Placental pericyte (primary cell): ENCODE data around the gene NANOG. TPM values are rescaled to one million over a fixed set of nuclear protein-coding genes. Genes with fewer than 3 reads are reported as not detected.

Source experiments
- small RNA-seq: library from RNA; depleted of rRNA; stranded (forward); fragments of <200 nt; gene quantifications from one replicate; pipeline ENCODE3, GENCODE V24; 2012; ENCODE audit warnings: low replicate concordance
- total RNA-seq: library from RNA; depleted of rRNA; stranded (reverse); fragments of >200 nt; gene quantifications from 2 replicates; pipeline ENCODE4 v1.2.3, GENCODE V29; 2012

Gene NANOG
- total RNA-seq: under 0.01 and 0.14 TPM in 2 replicates

GRCh38 chr12:7788884-7789528, at the start of gene NANOG:
Gene NANOG, plus strand, starts transcription at chr12:7789402. Its CDS starts 213 bp downstream, at chr12:7789615.

DNA sequence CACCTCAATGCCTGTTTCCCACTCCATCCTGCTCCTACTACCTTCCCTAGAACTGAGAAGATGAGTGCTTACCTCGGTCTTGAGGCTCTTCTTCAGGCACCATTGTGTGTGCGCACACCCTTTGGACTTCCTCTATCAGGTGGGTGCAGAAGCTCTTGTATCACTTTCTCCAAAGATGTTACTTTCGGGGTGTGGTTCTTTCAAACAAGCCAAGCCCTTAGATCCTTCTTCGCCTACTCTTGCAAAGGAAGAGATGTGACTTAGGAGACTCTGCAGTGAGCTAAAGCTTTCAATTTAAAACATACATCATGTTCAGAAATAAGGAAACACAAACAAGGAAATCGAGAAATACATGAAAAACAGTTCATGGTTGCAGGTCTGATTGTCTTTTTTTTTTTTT, 42.0 kb upstream of the NANOG start, which contains the start of gene CLEC4C:
Gene CLEC4C, minus strand, starts transcription at position 130 of the 400 bp plus-strand sequence. Its CDS starts 27 bp downstream, at position 103.

Small RNAs within 50 kb of the gene (small RNA-seq; reads per million reads assigned to genes)
- not detected for gene RF00019

Other genes with a start within 250 kb of the NANOG start
- not detected in 2 replicates for gene APOBEC1, start 123.5 kb upstream of the NANOG start, total RNA-seq
- gene GDF3, start 93.6 kb upstream of the NANOG start, total RNA-seq: not detected in 2 replicates
- not detected in 2 replicates for gene DPPA3, start 78.0 kb upstream of the NANOG start, total RNA-seq
- gene CLEC4C, start 42.0 kb upstream of the NANOG start, total RNA-seq: not detected in 2 replicates
- not detected in 2 replicates for gene NANOGNB, start 24.2 kb upstream of the NANOG start, total RNA-seq
- gene SLC2A14, start 83.5 kb downstream of the NANOG start, total RNA-seq: not detected in 2 replicates
- 59.0 and 73.7 TPM in 2 replicates for gene SLC2A3, start 146.8 kb downstream of the NANOG start, total RNA-seq
- gene FOXJ2, start 243.3 kb downstream of the NANOG start, total RNA-seq: 9.4 and 12.0 TPM in 2 replicates